K562 (cell line): ENCODE data around the gene CDRT4. TPM values are rescaled to one million over a fixed set of nuclear protein-coding genes. Genes with fewer than 3 reads are reported as not detected.

Source experiments
- ATAC-seq: fragments of 200-7000 bp; cut with Tn5 transposase; 3 replicates; pipeline ENCODE4 v1.9.1; 2020; ENCODE audit warnings: moderate library complexity
- BruUV-seq: library from RNA; stranded (reverse); fragments of 400-500 nt; replicated peaks from 2 replicates; lab custom pipeline; 2021; lab: Mats Ljungman, UMichigan
- CTCF ChIA-PET: fragments of 300-600 bp; formaldehyde crosslinking; extraction: SDS; loops from one replicate; lab custom pipeline; 2021; ENCODE audit warnings: low intra/inter-chr PET ratio; lab: Yijun Ruan, JAX
- POLR2A ChIA-PET: fragments of 300-600, 350-650 bp; sonication (Branson Sonifier 250); formaldehyde crosslinking; extraction: SDS; loops from one replicate; lab custom pipeline; 2021; ENCODE audit warnings: antibody characterized with exemption, inconsistent platforms; lab: Yijun Ruan, JAX
- DNase-seq, 4 experiments: peaks; one replicate each; pipeline versions ENCODE4 v3.0.0 to v3.0.0-alpha.2; 2011 to 2018; ENCODE audit warnings: low spot score in 3 of 4, mixed read lengths in 3 of 4; ENCODE audit errors: extremely low read depth in 1 of 4
- FAIRE-seq: peaks from 2 replicates; lab custom pipeline; 2011; peaks lifted over from hg19 to GRCh38; lab: Jason Lieb, UNC
- H2AFZ ChIP-seq: 2 replicates; pipeline ENCODE4 v1.6.0; 2011; ENCODE audit warnings: low read depth, low read length, control low read depth, inconsistent platforms
- H3K27ac ChIP-seq: fragments of 200-600 bp; 3 replicates; pipeline ENCODE4 v1.8.0; 2011; ENCODE audit warnings: low read depth, mild to moderate bottlenecking, control low read depth, inconsistent platforms, low read length, moderate library complexity, mixed read lengths; ENCODE audit errors: extremely low read depth
- H3K27me3 ChIP-seq, 2 experiments: fragments of 300-600 bp in 1 of 2; 2 replicates in 1 of 2; 3 replicates in 1 of 2; pipeline versions ENCODE4 v1.6.0 to v1.8.0; 2011; ENCODE audit warnings: inconsistent platforms in 2 of 2, low read length in 2 of 2, mild to moderate bottlenecking in 1 of 2, mixed read lengths in 1 of 2, moderate library complexity in 1 of 2; ENCODE audit not compliant: control insufficient read depth in 2 of 2, insufficient read depth in 2 of 2
- H3K36me3 ChIP-seq: fragments of 300-600 bp; 3 replicates; pipeline ENCODE4 v1.8.0; 2011; ENCODE audit warnings: mild to moderate bottlenecking, low read length, inconsistent platforms; ENCODE audit not compliant: control insufficient read depth, insufficient read depth
- H3K4me1 ChIP-seq, 2 experiments: fragments of 200-600 bp in 1 of 2; replicated peaks in 1 of 2; 2 replicates in 1 of 2; 3 replicates in 1 of 2; pipeline versions ENCODE4 v1.5.1 to v1.8.0; 2011; ENCODE audit warnings: inconsistent platforms in 2 of 2, low read length in 2 of 2, mild to moderate bottlenecking in 1 of 2, mixed read lengths in 1 of 2, moderate library complexity in 1 of 2; ENCODE audit not compliant: control insufficient read depth in 2 of 2, insufficient read depth in 2 of 2
- H3K4me2 ChIP-seq: 2 replicates; pipeline ENCODE4 v1.6.1; 2011; ENCODE audit warnings: low read length, control low read depth, inconsistent platforms, mixed read lengths; ENCODE audit not compliant: insufficient read depth
- H3K4me3 ChIP-seq: fragments of 200-600 bp; sonication (generic), shearing (Covaris generic); 2 replicates; pipeline ENCODE4 v1.5.1; 2016; ENCODE audit warnings: control low read depth, inconsistent platforms
- H3K79me2 ChIP-seq: fragments of 200-600 bp; 3 replicates; pipeline ENCODE4 v1.8.0; 2011; ENCODE audit warnings: low read length, inconsistent platforms; ENCODE audit not compliant: control insufficient read depth, insufficient read depth
- H3K9ac ChIP-seq, 2 experiments: 2 replicates each; pipeline versions ENCODE4 v1.6.0 to v1.6.1; 2011; ENCODE audit warnings: low read depth in 2 of 2, low read length in 2 of 2, control low read depth in 1 of 2, inconsistent platforms in 1 of 2, mild to moderate bottlenecking in 1 of 2, mixed read lengths in 1 of 2; ENCODE audit not compliant: insufficient read depth in 1 of 2
- H3K9me1 ChIP-seq: one replicate; pipeline ENCODE4 v1.6.0; 2011; ENCODE audit warnings: inconsistent platforms, mild to moderate bottlenecking, low read length, moderate library complexity; ENCODE audit not compliant: control insufficient read depth, insufficient read depth
- H3K9me3 ChIP-seq: replicated peaks from 2 replicates; pipeline ENCODE4 v1.5.1; 2011; ENCODE audit warnings: low read depth, low read length, inconsistent platforms; ENCODE audit not compliant: control insufficient read depth, insufficient read depth
- H4K20me1 ChIP-seq: replicated peaks from 2 replicates; pipeline ENCODE4 v1.6.1; 2011; ENCODE audit warnings: low read length, inconsistent platforms, mixed read lengths; ENCODE audit not compliant: control insufficient read depth, insufficient read depth
- ADNP ChIP-seq: fragments of 200-800 bp; sonication (Bioruptor generic); IDR thresholded peaks from 2 replicates; pipeline ENCODE4 v1.6.1; 2016; ENCODE audit warnings: missing genetic modification characterization, missing compliant biosample characterization
- CBX2 ChIP-seq: fragments of 200-600 bp; sonication (generic); IDR thresholded peaks from one replicate; pipeline ENCODE4 v1.6.1; 2012; ENCODE audit warnings: mild to moderate bottlenecking, low read length, inconsistent platforms; ENCODE audit not compliant: insufficient read depth, poor library complexity, severe bottlenecking
- DNMT1 ChIP-seq: fragments of 450-650 bp; IDR thresholded peaks from 2 replicates; pipeline ENCODE4 v1.6.1; 2016; ENCODE audit warnings: antibody characterized with exemption, mild to moderate bottlenecking
- DPF2 ChIP-seq: fragments of 450-650 bp; IDR thresholded peaks from 2 replicates; pipeline ENCODE4 v1.6.1; 2016
- GTF2E2 ChIP-seq: fragments of 200-800 bp; sonication (Bioruptor generic); IDR thresholded peaks from 2 replicates; pipeline ENCODE4 v1.6.1; 2016; ENCODE audit warnings: missing genetic modification characterization, missing compliant biosample characterization
- MED1 ChIP-seq: sonication (generic); formaldehyde crosslinking; IDR thresholded peaks from 2 replicates; pipeline ENCODE4 v1.8.1; 2023; ENCODE audit warnings: missing genetic modification reagents, borderline replicate concordance
- SMARCA5 ChIP-seq: fragments of 450-650 bp; IDR thresholded peaks from 2 replicates; pipeline ENCODE4 v1.6.1; 2016
- U2AF1 ChIP-seq: fragments of 200-400 bp; formaldehyde crosslinking; optimal IDR thresholded peaks from 2 replicates; pipeline ENCODE3; 2017; ENCODE audit warnings: mild to moderate bottlenecking, low read depth, low read length, moderate library complexity
- XRCC4 ChIP-seq: IDR thresholded peaks from one replicate; pipeline ENCODE4 v1.6.1; 2011; ENCODE audit not compliant: insufficient read depth, insufficient read length; ENCODE audit errors: extremely low read depth
- ZFP30 ChIP-seq: fragments of 250-450 bp; sonication (Bioruptor Pico); IDR thresholded peaks from 2 replicates; pipeline ENCODE4 v1.8.0; 2022; ENCODE audit warnings: moderate library complexity, mild to moderate bottlenecking, inconsistent platforms, borderline replicate concordance
- ZNF347 ChIP-seq: fragments of 450-650 bp; formaldehyde crosslinking; IDR thresholded peaks from 2 replicates; pipeline ENCODE4 v1.4.0; 2020; ENCODE audit warnings: low read depth, mild to moderate bottlenecking, moderate library complexity
- ZNF436 ChIP-seq: fragments of 250-450, 450-650 bp; sonication (Bioruptor Pico); formaldehyde crosslinking; IDR thresholded peaks from 2 replicates; pipeline ENCODE4 v1.7.0; 2020; ENCODE audit warnings: mild to moderate bottlenecking
- ZNF76 ChIP-seq: fragments of 250-450 bp; sonication (Bioruptor Pico); IDR thresholded peaks from 2 replicates; pipeline ENCODE4 v1.4.0; 2020; ENCODE audit warnings: mild to moderate bottlenecking, moderate library complexity, borderline replicate concordance
- WGBS: fragments of 100-300 bp; shearing (Covaris generic); methylation state at CpG from one replicate; pipeline ENCODE4 v1.1.6; 2016; ENCODE audit warnings: low coverage, mixed read lengths; ENCODE audit not compliant: insufficient coverage; ENCODE audit errors: missing lambda C conversion rate; 5-methylcytosine and 5-hydroxymethylcytosine counted together
- in situ Hi-C: fragments of 300-500 bp; cut with MboI; formaldehyde crosslinking; loops from 4 replicates; pipeline ENCODE4 v1.15.0; 2018; ENCODE audit warnings: inconsistent platforms, mixed read lengths
- intact Hi-C: fragments of 100-400 bp; cut with micrococcal nuclease; formaldehyde crosslinking; loops from 2 replicates; pipeline ENCODE4 v1.14.2; 2022
- polyA plus RNA-seq, 8 experiments: library from polyadenylated mRNA; depleted of rRNA in 4 of 8; stranded (reverse) in 5 of 8; unstranded in 3 of 8; fragments of >200 nt; fragmentation: Nextera tagmentation in 2 of 8; fragmentation: Illumina TruSeq in 1 of 8; extraction: Ambion mirVana in 2 of 8; extraction: Trizol in 1 of 8; gene quantifications; 2 replicates each; pipeline versions ENCODE4 v1.2.1 to v1.2.3, GENCODE V29; 2011 to 2014; ENCODE audit warnings: inconsistent platforms in 1 of 8, missing spikeins in 1 of 8
- total RNA-seq, 7 experiments: library from RNA; depleted of rRNA in 6 of 7; stranded (reverse); fragments of >200 nt in 6 of 7; fragmentation: Illumina TruSeq in 2 of 7; extraction: Trizol in 2 of 7; gene quantifications; 2 replicates each; pipeline versions ENCODE4 v1.2.1 to v1.2.3, GENCODE V29; 2011 to 2021; ENCODE audit warnings: low replicate concordance in 1 of 7
- TF ChIP-seq, protein P1 (sequence below): sonication (generic); IDR thresholded peaks from 2 replicates; pipeline ENCODE4 v1.6.1; 2016
- TF ChIP-seq, protein P2 (sequence below): fragments of 250-450 bp; sonication (Bioruptor Pico); IDR thresholded peaks from 2 replicates; pipeline ENCODE4 v1.4.0; 2020; ENCODE audit warnings: borderline replicate concordance
- TF ChIP-seq, protein P3 (sequence below): fragments of 450-650 bp; IDR thresholded peaks from 2 replicates; pipeline ENCODE4 v1.6.1; 2016; ENCODE audit warnings: low read depth, mild to moderate bottlenecking, moderate library complexity
- TF ChIP-seq, protein P4 (sequence below): fragments of 250-450 bp; sonication (Bioruptor Pico); IDR thresholded peaks from 2 replicates; pipeline ENCODE4 v1.8.0; 2021; ENCODE audit warnings: moderate library complexity, mild to moderate bottlenecking, inconsistent platforms
- TF ChIP-seq, protein P5 (sequence below): fragments of 450-650 bp; formaldehyde crosslinking; IDR thresholded peaks from 2 replicates; pipeline ENCODE4 v1.4.0; 2022; ENCODE audit warnings: mild to moderate bottlenecking, moderate library complexity

Gene CDRT4
- total and polyA plus RNA-seq, 9 of the 15 experiments (the other 6 are each of a cell fraction or from before 2014, with no cell fraction given): 1.7 to 6.4 (median 3.5) TPM

DNA sequence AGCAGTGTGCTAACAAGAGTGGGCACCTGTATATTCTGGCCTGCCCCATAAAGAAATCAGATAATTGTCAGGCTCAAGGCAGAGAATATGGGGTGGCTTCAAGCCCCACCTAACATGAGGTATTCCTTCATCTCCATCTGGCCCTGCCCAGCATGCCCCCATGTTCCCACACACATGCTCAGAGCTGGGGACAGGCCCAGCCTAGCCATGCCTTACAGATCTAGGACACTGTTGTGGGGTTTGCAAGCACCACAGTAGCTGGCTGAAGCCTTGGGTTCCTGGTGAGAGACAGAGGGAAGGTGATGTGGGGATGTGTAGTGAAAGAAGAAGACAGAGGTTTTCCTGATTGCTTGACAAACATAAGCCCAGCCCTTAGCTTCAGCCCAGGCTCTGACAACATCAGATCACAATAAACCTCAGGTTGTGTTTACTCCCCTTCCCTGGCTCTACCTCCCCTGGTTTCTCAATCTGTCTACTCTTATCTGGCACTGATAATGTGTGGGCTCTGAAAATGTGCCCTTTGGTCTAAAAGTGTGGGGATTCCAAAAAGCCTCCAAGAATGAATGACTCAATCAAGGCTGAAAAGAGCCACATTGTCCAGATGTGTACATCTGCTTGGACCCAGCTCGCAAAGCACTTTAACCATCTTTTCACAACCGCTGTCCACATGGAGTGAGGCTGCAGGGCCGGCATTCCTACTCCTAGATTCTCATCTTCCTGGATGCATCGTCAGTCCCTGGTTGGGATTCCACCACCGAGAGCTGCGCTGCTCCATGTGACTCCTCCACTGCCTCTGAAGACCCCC lies 34.4 kb downstream of the CDRT4 start:
- DNase-seq (no peak), FAIRE-seq (no peak), ATAC-seq (no peak)
- no peak overlapping the region for H3K4me2 ChIP-seq
- intact Hi-C loops (no loop called here), in situ Hi-C loops (no loop called here)
- H3K27ac ChIP-seq: no peak overlapping the region
- no peak overlapping the region for H3K4me3 ChIP-seq
- no peak overlapping the region for H2AFZ ChIP-seq
- H4K20me1 ChIP-seq: no peaks in the 10 kb centered on the region
- peaks cover 4% of the 10 kb centered on the region; the same call in 2 of the 3 replicates for H3K36me3 ChIP-seq
- no peaks in the 10 kb centered on the region for H3K9me1 ChIP-seq
- CTCF ChIA-PET: no interaction called here
- H3K4me1 ChIP-seq: no peaks in the 10 kb centered on the region
- H3K79me2 ChIP-seq: no peaks in the 10 kb centered on the region
- H3K9ac ChIP-seq: no peak overlapping the region
- 0 out of 2 replicates have a peak, but pooled peaks cover 2% of the 10 kb centered on the region for H3K9me3 ChIP-seq
- peaks cover 0 to 8% of the 10 kb centered on the region in 2 experiments; a peak in 1 of 5 replicates for H3K27me3 ChIP-seq
- no TSS peak for BruUV-seq
- POLR2A ChIA-PET: interaction anchor here (0.6 to 1.1 kb wide), 2 partner anchors 8 to 19 kb away, joined by 3 to 7 read pairs; no protein-coding TSS in a partner anchor
- WGBS: 28% methylated on average over 5 of the region's 6 CpGs
- TF ChIP-seq, protein P1, sequence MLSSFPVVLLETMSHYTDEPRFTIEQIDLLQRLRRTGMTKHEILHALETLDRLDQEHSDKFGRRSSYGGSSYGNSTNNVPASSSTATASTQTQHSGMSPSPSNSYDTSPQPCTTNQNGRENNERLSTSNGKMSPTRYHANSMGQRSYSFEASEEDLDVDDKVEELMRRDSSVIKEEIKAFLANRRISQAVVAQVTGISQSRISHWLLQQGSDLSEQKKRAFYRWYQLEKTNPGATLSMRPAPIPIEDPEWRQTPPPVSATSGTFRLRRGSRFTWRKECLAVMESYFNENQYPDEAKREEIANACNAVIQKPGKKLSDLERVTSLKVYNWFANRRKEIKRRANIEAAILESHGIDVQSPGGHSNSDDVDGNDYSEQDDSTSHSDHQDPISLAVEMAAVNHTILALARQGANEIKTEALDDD: no peak
- TF ChIP-seq SMARCA5 (no peak), U2AF1 (no peak), ADNP (tag) (no peak), CBX2 (no peak), ZNF347 (CRISPR knock-in tag) (no peak), ZNF436 (CRISPR knock-in tag) (no peak), DPF2 (no peak), XRCC4 (no peak), DNMT1 (no peak), ZFP30 (CRISPR knock-in tag) (no peak), MED1 (CRISPR knock-in tag) (no peak), ZNF76 (no peak), GTF2E2 (tag) (no peak)
- TF ChIP-seq, protein P2, sequence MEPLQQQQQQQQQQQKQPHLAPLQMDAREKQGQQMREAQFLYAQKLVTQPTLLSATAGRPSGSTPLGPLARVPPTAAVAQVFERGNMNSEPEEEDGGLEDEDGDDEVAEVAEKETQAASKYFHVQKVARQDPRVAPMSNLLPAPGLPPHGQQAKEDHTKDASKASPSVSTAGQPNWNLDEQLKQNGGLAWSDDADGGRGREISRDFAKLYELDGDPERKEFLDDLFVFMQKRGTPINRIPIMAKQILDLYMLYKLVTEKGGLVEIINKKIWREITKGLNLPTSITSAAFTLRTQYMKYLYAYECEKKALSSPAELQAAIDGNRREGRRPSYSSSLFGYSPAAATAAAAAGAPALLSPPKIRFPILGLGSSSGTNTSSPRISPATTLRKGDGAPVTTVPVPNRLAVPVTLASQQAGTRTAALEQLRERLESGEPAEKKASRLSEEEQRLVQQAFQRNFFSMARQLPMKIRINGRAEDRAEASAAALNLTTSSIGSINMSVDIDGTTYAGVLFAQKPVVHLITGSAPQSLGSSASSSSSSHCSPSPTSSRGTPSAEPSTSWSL (CRISPR knock-in tag): no peak
- TF ChIP-seq, protein P3, sequence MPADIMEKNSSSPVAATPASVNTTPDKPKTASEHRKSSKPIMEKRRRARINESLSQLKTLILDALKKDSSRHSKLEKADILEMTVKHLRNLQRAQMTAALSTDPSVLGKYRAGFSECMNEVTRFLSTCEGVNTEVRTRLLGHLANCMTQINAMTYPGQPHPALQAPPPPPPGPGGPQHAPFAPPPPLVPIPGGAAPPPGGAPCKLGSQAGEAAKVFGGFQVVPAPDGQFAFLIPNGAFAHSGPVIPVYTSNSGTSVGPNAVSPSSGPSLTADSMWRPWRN: no peak
- TF ChIP-seq, protein P4, sequence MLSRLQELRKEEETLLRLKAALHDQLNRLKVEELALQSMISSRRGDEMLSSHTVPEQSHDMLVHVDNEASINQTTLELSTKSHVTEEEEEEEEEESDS: no peak
- TF ChIP-seq, protein P5, sequence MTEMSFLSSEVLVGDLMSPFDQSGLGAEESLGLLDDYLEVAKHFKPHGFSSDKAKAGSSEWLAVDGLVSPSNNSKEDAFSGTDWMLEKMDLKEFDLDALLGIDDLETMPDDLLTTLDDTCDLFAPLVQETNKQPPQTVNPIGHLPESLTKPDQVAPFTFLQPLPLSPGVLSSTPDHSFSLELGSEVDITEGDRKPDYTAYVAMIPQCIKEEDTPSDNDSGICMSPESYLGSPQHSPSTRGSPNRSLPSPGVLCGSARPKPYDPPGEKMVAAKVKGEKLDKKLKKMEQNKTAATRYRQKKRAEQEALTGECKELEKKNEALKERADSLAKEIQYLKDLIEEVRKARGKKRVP: no peak
